Measurements from ENCODE around the gene DNAAF3.

The DNAAF3 gene

GRCh38 chr19:55153652-55154264 lies 12.7 kb downstream of the DNAAF3 start:
- DNase-seq (ENCODE audit: low spot score): no peak

- DNase-seq (ENCODE audit: low spot score): no peak
These were observed 14.4 kb downstream of the DNAAF3 start for GRCh38 chr19:55152017-55152416.

- no peak for DNase-seq (ENCODE audit: low spot score)
These were observed 17.1 kb downstream of the DNAAF3 start, which contains the start of gene TNNT1 for GRCh38 chr19:55149078-55150003. TNNT1 (minus strand) TSS chr19:55149206; CDS start chr19:55147157, 2,049 bp downstream.

- no peak for DNase-seq (ENCODE audit: low spot score)
These were observed 18.7 kb downstream of the DNAAF3 start for GRCh38 chr19:55147545-55148251.

GRCh38 chr19:55146705-55147273 lies 19.6 kb downstream of the DNAAF3 start:
- no peak for DNase-seq (ENCODE audit: low spot score)

GRCh38 chr19:55146078-55146704 lies 20.2 kb downstream of the DNAAF3 start:
- peak; percentile 45 for DNase-seq (ENCODE audit: low spot score)

- DNase-seq (ENCODE audit: low spot score): no peak
These were observed 21.2 kb downstream of the DNAAF3 start for GRCh38 chr19:55145232-55145631.

GRCh38 chr19:55141696-55142095 lies 24.7 kb downstream of the DNAAF3 start:
- no peak for DNase-seq (ENCODE audit: low spot score)

GRCh38 chr19:55137915-55138314 lies 28.5 kb downstream of the DNAAF3 start:
- DNase-seq (ENCODE audit: low spot score): no peak

GRCh38 chr19:55136399-55137102 lies 29.9 kb downstream of the DNAAF3 start:
- no peak for DNase-seq (ENCODE audit: low spot score)

- DNase-seq (ENCODE audit: low spot score): no peak
These were observed 31.7 kb downstream of the DNAAF3 start for GRCh38 chr19:55134736-55135135.

- DNase-seq (ENCODE audit: low spot score): no peak
These were observed 32.6 kb downstream of the DNAAF3 start for GRCh38 chr19:55133639-55134444.

- no peak for DNase-seq (ENCODE audit: low spot score)
These were observed 33.8 kb downstream of the DNAAF3 start for GRCh38 chr19:55132453-55133129.

- DNase-seq (ENCODE audit: low spot score): no peak
These were observed 35.0 kb downstream of the DNAAF3 start for GRCh38 chr19:55131421-55131820.

- DNase-seq (ENCODE audit: low spot score): no peak
These were observed 47.4 kb downstream of the DNAAF3 start for GRCh38 chr19:55119053-55119452.

- peak; percentile 50 for DNase-seq (ENCODE audit: low spot score)
These were observed 47.9 kb downstream of the DNAAF3 start for GRCh38 chr19:55118401-55118991.

GRCh38 chr19:55117663-55118391 lies 48.6 kb downstream of the DNAAF3 start:
- peak; percentile 99 for DNase-seq (ENCODE audit: low spot score)

- DNase-seq (ENCODE audit: low spot score): peak; percentile 16
These were observed 49.4 kb downstream of the DNAAF3 start, which contains the start of gene PPP1R12C for GRCh38 chr19:55116859-55117662. PPP1R12C (minus strand) TSS chr19:55117637; CDS start chr19:55117543, 94 bp downstream.

Measured in hematopoietic multipotent progenitor cell treated with erythropoietin and hydrocortisone succinate and interleukin-3 and kit ligand, for 15 days (in vitro differentiated cells).